Lung (tissue), 12 donors: ENCODE results near the gene TMOD4. TPM values are rescaled to one million over a fixed set of nuclear protein-coding genes. Genes with fewer than 3 reads are reported as not detected.

ENCODE experiments used
- ATAC-seq: fragments of 200-7000 bp; cut with Tn5 transposase; one replicate; pipeline ENCODE4 v1.9.1; 2020; ENCODE audit warnings: moderate number of reproducible peaks; ENCODE audit not compliant: insufficient read depth, low FRiP score
- DNase-seq, 3 donors: peaks; one replicate each; pipeline ENCODE4 v3.0.0-alpha.2; 2013 to 2017
- H3K27ac ChIP-seq, 2 donors: one replicate each; pipeline ENCODE4 v1.5.1; 2013; ENCODE audit warnings: mild to moderate bottlenecking in 2 of 2, moderate library complexity in 2 of 2, control low read depth in 1 of 2, inconsistent platforms in 1 of 2, low read depth in 1 of 2, low read length in 1 of 2
- H3K27me3 ChIP-seq, 3 donors: one replicate each; pipeline ENCODE4 v1.5.1; 2013; ENCODE audit warnings: low read length in 2 of 3; ENCODE audit not compliant: control insufficient read depth in 3 of 3, insufficient read depth in 3 of 3
- H3K36me3 ChIP-seq, 4 donors: one replicate each; pipeline ENCODE4 v1.5.1; 2013; ENCODE audit warnings: low read length in 4 of 4, mild to moderate bottlenecking in 1 of 4, moderate library complexity in 1 of 4; ENCODE audit not compliant: control insufficient read depth in 4 of 4, insufficient read depth in 4 of 4
- H3K4me1 ChIP-seq, 5 donors: one replicate each; pipeline ENCODE4 v1.5.1; 2013; ENCODE audit warnings: low read length in 5 of 5, mild to moderate bottlenecking in 2 of 5, moderate library complexity in 1 of 5; ENCODE audit not compliant: control insufficient read depth in 5 of 5, insufficient read depth in 5 of 5
- H3K4me3 ChIP-seq: one replicate; pipeline ENCODE4 v1.5.1; 2013; ENCODE audit warnings: mild to moderate bottlenecking, control low read depth, moderate library complexity
- H3K9ac ChIP-seq, 2 donors: one replicate each; pipeline ENCODE4 v1.5.1; 2013; ENCODE audit warnings: low read length in 2 of 2, control low read depth in 1 of 2; ENCODE audit not compliant: insufficient read depth in 1 of 2
- H3K9me3 ChIP-seq, 4 donors: one replicate each; pipeline ENCODE4 v1.5.1; 2013; ENCODE audit warnings: low read length in 3 of 4, mild to moderate bottlenecking in 1 of 4, moderate library complexity in 1 of 4; ENCODE audit not compliant: control insufficient read depth in 4 of 4, insufficient read depth in 3 of 4
- WGBS, 2 donors: extraction: QIAGEN DNeasy Blood & Tissue Kit; methylation state at CpG; one replicate each; pipeline ENCODE4 v1.1.7; 2013; 5-methylcytosine and 5-hydroxymethylcytosine counted together
- polyA plus RNA-seq, 2 donors: library from polyadenylated mRNA; stranded (reverse); fragments of 200-250 nt; gene quantifications; one replicate each; pipeline ENCODE4 v1.2.1, GENCODE V29; 2013
- total RNA-seq, 2 donors: library from RNA; depleted of rRNA in 1 of 2; stranded (reverse); fragments of >200 nt in 1 of 2; gene quantifications; one replicate each; pipeline ENCODE4 v1.2.1, GENCODE V29; 2014 to 2021
- TF ChIP-seq, protein P1 (sequence below): IDR thresholded peaks from 2 replicates; pipeline ENCODE4 v1.5.1; 2012; ENCODE audit warnings: mild to moderate bottlenecking; ENCODE audit errors: control extremely low read depth, extremely low read depth
- donor health status: control.
- donor health status: control.
- donor health status: Bipolar disorder and iron deficiency.
- donor health status: healthy.
- donor health status: DM: yes; HTN: yes; CAD: no.

The TMOD4 gene
- total and polyA plus RNA-seq, 4 donors = 0.18 to 0.83 (median 0.31) TPM; not detected in 1

DNA sequence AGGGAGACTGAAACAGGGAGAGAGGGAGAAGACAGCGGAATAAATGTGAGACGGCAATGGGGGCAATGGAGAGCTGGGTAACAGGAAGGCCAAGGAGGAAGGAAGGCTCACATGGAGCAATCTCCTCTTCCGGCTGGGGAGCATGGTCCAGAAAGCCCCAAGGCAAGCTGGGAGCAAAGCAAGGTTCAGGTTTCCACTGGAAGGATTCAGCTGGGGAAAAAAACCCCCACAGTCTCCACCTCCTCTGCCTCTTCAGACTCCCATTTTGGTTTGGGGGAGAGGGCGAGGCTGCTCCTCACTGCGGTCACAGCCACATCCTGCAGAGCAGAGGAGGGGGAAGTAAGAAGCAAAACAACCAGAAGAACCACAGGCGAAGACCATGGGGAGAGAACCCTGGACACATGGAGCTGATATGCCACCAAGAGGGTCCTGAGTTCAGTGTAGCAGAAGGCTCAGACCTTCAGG is 18.7 kb downstream of the TMOD4 start:
- H3K9ac ChIP-seq = no peak overlapping the region
- DNase-seq (no peak), ATAC-seq (peak; percentile 28)
- H3K4me1 ChIP-seq = peaks cover 0 to 2% (median 0%) of the 10 kb centered on the region in 5 donors
- peaks cover 10 to 32% (median 23%) of the 10 kb centered on the region in 4 donors for H3K36me3 ChIP-seq
- TF ChIP-seq, protein P1, sequence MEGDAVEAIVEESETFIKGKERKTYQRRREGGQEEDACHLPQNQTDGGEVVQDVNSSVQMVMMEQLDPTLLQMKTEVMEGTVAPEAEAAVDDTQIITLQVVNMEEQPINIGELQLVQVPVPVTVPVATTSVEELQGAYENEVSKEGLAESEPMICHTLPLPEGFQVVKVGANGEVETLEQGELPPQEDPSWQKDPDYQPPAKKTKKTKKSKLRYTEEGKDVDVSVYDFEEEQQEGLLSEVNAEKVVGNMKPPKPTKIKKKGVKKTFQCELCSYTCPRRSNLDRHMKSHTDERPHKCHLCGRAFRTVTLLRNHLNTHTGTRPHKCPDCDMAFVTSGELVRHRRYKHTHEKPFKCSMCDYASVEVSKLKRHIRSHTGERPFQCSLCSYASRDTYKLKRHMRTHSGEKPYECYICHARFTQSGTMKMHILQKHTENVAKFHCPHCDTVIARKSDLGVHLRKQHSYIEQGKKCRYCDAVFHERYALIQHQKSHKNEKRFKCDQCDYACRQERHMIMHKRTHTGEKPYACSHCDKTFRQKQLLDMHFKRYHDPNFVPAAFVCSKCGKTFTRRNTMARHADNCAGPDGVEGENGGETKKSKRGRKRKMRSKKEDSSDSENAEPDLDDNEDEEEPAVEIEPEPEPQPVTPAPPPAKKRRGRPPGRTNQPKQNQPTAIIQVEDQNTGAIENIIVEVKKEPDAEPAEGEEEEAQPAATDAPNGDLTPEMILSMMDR = no peak
- H3K27me3 ChIP-seq = no peaks in the 10 kb centered on the region
- H3K4me3 ChIP-seq = peak overlapping the region; percentile 13
- no peaks in the 10 kb centered on the region for H3K9me3 ChIP-seq
- 32 to 61% methylated on average over 6 of the region's 6 CpGs for WGBS, 2 donors
- peak overlapping the region in 1 of 2 donors; percentile 60 for H3K27ac ChIP-seq

DNA sequence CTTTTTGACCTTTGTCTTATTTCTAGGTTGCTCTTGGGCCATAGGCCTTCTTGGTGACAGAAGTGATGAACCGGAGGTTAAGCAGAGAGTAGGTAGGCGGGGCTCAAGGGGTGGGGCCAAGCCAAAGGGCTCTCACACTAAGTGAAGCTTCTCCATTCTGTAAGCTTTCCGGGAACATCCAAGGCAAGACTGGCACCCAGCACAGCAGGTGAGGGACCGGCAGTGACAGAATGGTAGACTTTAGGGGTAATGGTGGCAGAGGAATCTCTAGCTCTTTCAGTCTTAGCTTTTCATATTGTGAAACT is 19.3 kb downstream of the TMOD4 start, which contains the start of gene TNFAIP8L2:
TNFAIP8L2 (plus strand) TSS at position 135 of the 305 bp plus-strand sequence. CDS start 2,049 bp downstream, outside the sequence.
- no peak within 1 kb of the TSS for H3K9ac ChIP-seq
- DNase-seq (no peak), ATAC-seq (peak; percentile 82)
- no peaks in the 10 kb centered on the region for H3K27me3 ChIP-seq
- peak within 1 kb of the TSS; percentile 13 for H3K4me3 ChIP-seq
- peaks cover 10 to 26% (median 20%) of the 10 kb centered on the region in 4 donors for H3K36me3 ChIP-seq
- peaks cover 0 to 2% (median 0%) of the 10 kb centered on the region in 5 donors for H3K4me1 ChIP-seq
- WGBS, 2 donors = 25 to 55% methylated on average over 4 of the region's 4 CpGs
- no peaks in the 10 kb centered on the region for H3K9me3 ChIP-seq
- TF ChIP-seq, protein P1 = no peak
- H3K27ac ChIP-seq = peak within 1 kb of the TSS in 1 of 2 donors; percentile 60

DNA sequence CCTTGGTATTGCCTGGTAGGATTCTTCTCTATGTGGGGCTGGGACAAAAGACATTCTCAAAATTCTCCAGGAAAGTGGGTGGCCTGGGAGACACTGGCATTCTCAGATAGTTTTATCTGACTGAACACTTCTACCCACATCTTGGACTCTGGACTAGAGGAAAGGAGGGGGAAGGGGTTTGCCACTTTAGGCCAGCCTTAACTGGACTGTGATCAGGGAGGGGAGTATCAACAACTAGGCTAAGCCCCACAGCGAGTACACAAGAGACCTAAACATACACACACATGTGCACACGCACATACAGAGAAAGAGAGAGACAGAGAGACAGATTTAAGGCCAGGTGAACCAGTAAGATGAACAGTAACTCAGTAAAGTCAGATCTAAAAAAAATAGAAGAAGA is 28.1 kb downstream of the TMOD4 start:
- Histone ChIP-seq H3K27ac (peak overlapping the region; percentile 71 to 72), H3K9ac (no peak overlapping the region), H3K4me1 (peaks cover 7 to 32% (median 12%) of the 10 kb centered on the region in 5 donors), H3K36me3 (peaks cover 0 to 2% (median under 1%) of the 10 kb centered on the region in 4 donors), H3K4me3 (no peak overlapping the region), H3K27me3 (no peaks in the 10 kb centered on the region), H3K9me3 (no peaks in the 10 kb centered on the region)
- TF ChIP-seq, protein P1 = no peak
- no peak for DNase-seq
- no peak for ATAC-seq
- 96 to 100% methylated on average over 2 of the region's 2 CpGs for WGBS, 2 donors

DNA sequence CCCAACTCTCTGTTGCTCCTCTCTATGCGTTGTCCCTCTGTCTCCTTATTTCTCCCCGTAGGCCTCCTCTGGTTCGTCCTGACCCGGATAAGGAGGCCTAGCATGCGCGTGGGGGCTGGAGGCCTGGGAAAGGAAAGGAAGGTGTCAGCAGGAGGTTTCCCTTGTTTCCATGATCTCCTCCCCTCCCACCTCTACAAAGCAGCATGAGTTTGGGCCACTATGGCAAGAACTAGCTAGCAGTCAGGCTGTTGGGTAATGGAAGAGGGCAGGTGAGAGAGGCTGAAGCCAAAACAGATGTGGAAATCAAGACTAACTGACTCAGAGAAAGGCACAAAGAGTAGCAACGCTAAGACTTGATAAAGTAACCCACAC is 28.7 kb downstream of the TMOD4 start:
- Histone ChIP-seq H3K9ac (peak overlapping the region in 1 of 2 donors; percentile 6), H3K27me3 (no peaks in the 10 kb centered on the region), H3K4me3 (peak overlapping the region; percentile 7), H3K27ac (peak overlapping the region; percentile 71 to 72), H3K36me3 (peaks cover 0 to 7% (median 1%) of the 10 kb centered on the region in 4 donors), H3K4me1 (peaks cover 7 to 32% (median 12%) of the 10 kb centered on the region in 5 donors), H3K9me3 (no peaks in the 10 kb centered on the region)
- 15 to 17% methylated on average over 7 of the region's 7 CpGs for WGBS, 2 donors
- TF ChIP-seq, protein P1 = no peak
- ATAC-seq = no peak
- DNase-seq = peak in 1 of 3 donors; percentile 28
